ENCODE measurements around the gene UROC1.
"Not testable (repeated sequence)": the region's sequence is repeated elsewhere in the genome, so short reads cannot be mapped to it uniquely, and the experiment has no call there.

The UROC1 gene

DNA sequence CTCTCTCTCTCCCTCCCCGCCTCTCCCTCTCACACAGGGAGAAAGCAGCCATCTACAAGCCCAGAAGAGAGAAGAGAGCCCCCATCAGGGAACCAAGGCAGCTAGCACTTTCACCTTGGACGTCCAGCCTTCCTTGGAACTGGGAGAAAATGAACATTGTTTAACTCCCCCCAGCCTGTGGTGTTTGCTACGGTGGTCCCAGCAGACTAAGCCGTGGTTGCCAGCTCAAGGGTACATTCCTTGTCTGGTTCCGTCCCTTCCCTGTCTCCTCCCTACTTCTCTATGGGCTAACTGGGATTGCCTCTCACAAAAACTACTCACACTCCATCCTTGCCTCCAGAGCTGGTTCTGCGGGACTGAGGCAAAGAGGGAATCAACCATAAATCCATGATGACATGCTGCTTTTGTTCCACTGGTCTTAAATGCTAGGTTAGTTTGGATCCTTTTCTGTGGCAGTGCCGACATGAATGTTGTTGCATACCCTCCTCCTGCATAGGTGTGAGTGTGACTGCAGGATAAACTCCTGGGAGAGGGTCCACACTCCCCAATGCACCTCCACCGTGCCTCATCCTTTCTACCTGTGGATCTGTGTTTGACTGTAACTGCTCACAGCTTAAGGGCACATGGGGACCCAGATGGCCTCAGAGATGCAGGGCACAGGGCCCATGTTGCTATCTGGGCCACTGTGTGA is 29.1 kb upstream of the UROC1 start:
- DNase-seq: peak; percentile 6

- DNase-seq: no peak
Measured at GRCh38 chr3:126546013-126546412, 28.4 kb upstream of the UROC1 start.

GRCh38 chr3:126545544-126545943 is 28.0 kb upstream of the UROC1 start:
- no peak for DNase-seq

DNA sequence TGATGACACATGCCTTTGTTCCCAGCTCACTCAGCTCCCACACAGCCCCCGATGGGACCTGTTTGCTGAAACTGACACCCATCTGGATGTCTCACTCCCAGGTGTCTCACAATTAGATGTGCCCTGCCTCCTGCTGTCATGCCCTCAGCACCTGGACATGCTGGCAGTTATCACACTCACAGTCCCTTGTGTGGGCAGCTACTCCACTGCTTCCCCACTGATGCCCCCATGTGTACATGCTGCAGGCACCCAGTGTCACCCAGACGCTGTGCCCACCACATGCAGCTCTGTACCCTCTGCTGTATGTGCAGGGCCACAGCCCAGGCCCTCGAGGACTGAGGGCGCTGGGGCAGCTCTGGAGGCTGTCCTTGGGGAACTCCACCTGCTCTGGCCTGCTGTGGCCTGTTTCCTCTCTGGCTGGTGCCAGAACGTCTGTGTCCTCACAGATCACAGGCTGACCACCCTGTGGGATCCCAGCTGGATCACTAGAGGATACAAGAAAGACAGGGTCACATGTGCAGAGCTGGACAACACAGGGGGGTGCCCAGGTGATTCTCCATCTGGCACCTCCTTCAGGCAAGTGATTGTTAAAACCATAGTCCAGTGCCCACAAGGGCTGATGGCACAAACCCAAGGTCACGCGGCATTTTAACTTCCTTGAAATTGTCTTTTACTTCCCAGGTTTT is 27.2 kb upstream of the UROC1 start:
- no peak for DNase-seq

GRCh38 chr3:126543457-126544061 is 26.0 kb upstream of the UROC1 start:
- no peak for DNase-seq

DNA sequence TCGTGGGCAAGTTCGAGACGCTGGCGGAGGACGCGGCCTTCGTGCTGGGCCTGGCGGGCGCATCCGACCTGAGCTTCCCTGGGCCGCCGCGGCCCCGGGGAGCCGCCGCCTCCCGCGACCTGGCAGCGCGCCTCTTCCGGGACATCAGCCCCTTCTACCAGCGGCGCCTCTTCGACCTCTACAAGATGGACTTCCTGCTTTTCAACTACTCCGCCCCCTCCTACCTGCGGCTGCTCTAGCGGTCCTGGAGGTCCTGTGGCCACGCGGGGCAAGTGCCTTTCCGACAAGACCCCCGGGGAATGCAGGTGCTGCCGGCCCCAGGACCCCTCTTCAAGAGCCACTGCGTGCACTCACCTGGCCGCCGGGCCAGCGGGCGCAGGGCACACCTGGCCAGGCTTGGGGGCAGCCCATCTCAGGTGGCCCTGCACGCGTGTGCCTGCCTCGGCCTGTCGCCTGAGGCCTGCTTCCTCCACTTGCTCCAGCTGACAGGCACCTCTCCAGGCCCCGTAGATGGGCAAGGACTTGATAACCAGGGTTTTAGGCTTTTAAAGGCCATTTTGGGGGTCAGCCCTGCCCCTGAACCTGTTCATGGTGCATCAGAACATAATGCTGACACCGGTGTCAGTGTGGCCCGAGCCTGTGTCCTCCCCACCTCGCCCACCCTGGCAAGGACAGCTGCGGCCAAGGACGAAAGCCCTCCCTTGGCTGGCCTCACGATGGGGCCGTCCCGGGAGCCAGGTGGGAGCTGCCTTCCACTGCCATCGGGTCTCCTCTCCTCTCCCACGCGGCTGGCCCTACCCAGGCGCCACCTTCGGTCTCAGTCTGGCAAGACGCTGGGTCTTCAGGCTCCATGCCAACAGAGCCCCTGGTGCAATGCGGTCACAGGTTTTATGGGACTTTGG is 25.0 kb upstream of the UROC1 start:
- peak; percentile 11 for DNase-seq

DNA sequence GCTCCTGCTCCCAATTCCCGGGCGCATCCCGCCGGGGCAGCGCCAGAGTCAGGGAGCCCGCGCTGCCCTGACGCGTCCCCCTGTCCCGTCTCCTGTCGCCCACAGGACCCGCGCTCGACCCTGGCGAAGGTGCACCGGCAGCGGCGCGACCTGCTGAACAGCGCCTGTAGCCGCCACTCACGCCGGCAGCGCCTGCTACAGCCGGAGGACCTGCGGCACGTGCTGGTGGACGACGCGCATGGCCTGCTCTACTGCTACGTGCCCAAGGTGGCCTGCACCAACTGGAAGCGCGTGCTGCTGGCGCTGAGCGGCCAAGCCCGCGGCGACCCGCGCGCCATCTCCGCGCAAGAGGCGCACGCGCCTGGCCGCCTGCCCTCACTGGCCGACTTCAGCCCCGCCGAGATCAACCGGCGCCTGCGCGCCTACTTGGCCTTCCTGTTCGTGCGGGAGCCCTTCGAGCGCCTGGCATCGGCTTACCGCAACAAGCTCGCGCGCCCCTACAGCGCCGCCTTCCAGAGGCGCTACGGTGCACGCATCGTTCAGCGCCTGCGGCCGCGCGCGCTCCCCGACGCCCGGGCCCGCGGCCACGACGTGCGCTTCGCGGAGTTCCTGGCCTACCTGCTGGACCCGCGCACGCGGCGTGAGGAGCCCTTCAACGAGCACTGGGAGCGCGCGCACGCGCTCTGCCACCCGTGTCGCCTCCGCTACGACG is 24.2 kb upstream of the UROC1 start:
- DNase-seq: peak; percentile 12

- peak; percentile 0 for DNase-seq
Measured at GRCh38 chr3:126540951-126541627, 23.5 kb upstream of the UROC1 start.

DNA sequence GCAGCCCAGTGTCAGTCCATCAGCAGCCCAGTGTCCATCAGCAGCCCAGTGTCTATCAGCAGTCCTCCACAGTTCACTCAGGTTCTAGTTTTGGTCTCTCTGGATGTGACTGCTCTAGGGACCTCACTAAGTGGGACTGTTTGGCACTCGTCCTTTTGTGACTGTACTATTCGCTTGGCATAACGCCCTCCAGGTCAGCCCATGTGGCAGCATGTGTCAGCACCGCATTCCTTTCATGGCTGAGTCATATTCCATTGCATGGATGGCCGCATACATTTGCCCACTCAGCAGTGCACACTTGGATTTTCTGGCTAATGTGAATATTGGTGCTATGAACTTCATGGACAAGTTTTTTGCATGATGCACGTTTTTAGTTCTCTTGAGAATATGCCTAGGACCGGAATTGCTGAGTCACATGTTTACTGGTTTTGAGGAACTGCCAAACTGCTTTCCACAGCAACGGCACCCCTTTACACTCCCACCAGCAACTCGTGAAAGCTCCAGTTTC is 22.8 kb upstream of the UROC1 start:
- peak; percentile 39 for DNase-seq

DNA sequence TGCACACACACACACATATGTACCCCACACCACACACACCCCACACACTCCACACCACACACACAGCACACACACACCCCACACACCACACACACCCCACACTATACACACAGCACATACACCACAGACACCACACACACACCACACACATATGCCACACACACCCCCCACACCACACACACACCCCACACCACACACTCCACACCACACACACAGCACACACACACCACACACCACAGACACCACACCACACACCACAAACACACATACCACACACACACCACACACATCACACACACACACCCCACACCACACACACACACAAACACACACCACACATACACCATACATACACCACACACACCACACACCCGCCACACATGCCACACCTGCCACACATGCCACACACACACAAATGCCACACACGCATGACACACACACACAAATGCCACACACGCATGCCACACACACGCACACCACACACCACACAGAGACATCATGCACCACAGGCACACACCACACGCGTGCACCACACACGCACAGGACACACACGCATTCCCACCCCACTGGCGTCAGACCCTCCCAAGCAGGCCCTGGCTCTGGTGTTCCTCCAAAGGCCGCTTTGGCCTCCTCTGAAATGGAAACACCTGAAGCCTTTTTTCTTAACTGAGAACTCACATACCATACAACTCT is 22.1 kb upstream of the UROC1 start:
- DNase-seq: peak; percentile 9

DNA sequence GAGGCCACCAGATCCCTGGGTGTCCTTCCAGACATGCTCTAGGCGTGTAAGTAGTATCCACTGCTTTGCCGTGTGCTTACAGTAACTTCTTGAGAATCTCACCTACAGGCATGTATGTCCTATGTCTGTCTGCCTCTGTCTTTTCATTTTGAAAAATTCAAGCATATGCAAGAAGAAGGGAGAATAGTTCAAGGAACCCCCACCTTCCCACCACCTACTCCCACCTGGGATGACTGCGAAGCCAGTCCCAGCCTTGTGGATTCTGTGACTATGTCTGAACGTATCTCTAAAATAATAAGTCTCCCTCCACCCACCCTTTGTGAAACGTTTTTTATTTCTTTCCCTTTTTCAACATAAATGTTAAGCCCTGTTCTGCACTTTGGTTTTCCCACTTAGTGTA is 21.4 kb upstream of the UROC1 start:
- DNase-seq: no peak

DNA sequence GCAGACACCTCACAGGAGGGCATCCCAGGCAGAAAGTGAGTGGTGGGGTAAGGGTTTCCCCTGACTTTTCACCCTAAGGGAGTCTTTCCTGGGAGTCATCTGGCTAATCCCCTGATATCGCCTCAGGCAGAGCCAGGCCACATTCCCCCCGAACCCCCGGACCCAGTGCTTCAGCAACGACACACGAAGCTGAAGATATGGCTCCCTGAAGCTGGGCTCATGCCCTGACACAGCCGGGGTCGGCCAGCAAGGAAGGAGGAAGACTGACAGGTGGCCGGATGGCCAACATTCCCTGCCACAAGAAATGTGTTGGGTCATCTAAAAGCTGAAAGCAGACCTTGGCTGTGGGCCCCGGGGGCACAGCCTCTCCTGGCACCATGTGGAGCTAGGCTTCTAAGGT is 20.7 kb upstream of the UROC1 start:
- peak; percentile 15 for DNase-seq

DNA sequence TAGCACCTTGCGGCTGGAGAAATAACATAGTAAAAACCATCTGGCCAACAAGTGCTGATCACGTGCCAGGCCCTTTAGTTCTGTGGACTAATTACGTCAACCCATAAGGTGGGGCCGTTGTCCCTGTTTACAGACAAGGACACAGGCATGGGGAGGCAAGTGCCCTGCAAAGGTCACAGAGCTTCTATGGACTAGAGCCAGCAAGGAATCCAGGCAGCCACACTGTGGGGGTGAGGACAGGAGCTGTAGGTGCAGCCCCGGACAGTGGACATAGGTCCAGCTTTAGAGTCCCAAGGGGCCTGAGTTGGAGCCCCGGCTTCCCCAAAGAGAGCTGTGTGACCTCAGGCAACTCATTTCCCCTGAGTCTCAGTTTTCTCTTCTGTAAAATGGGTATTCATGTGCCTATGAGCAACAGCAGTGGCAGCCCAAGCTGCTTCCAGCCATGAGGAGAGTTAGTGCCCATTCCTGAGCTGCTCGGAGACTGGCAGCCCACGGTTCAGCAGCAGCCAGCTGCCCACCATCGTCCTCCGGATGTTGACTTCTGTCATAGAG is 20.2 kb upstream of the UROC1 start:
- peak; percentile 7 for DNase-seq

- DNase-seq: peak; percentile 9
Measured at GRCh38 chr3:126537116-126537729, 19.6 kb upstream of the UROC1 start.

- DNase-seq: peak; percentile 10
Measured at GRCh38 chr3:126536126-126536525, 18.6 kb upstream of the UROC1 start.

- DNase-seq: peak; percentile 1
Measured at GRCh38 chr3:126535636-126536035, 18.1 kb upstream of the UROC1 start.

DNA sequence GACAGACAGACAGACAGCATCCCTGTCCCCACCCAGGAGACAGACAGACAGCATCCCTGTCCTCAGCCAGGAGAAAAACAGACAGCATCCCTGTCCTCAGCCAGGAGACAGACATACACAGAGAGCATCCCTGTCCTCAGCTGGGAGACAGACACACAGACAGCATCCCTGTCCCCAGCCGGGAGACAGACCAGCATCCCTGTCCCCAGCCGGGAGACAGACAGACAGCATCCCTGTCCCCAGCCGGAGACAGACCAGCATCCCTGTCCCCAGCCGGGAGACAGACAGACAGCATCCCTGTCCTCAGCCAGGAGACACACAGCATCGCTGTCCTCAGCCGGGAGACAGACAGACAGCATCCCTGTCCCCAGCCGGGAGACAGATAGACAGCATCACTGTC is 17.1 kb upstream of the UROC1 start:
- not testable (repeated sequence) for DNase-seq

GRCh38 chr3:126533506-126533905 is 15.9 kb upstream of the UROC1 start:
- DNase-seq: no peak

DNA sequence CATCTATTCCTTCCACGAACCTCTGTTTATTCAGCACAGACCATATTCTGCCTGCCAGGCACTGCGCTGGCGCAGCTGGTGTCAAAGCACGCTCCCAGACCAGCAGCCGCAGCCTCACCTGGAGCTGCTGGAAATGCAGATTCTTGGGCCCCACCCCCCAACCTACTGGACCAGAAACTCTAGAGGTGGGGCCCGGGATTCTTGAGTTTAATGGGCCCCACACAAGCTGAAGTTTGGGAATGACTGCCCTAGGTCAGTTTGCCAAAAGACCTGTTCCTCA is 13.4 kb upstream of the UROC1 start:
- DNase-seq: no peak
